WTC11 (cell line): ENCODE data around the gene KIAA0753. TPM values are rescaled to one million over a fixed set of nuclear protein-coding genes. Genes with fewer than 3 reads are reported as not detected.
A peak's percentile ranks its signal among the peaks of the same experiment; 100 is the strongest.

Source experiments
- ATAC-seq: fragments of 200-7000 bp; cut with Tn5 transposase; 2 replicates; pipeline ENCODE4 v1.10.0; 2021; ENCODE audit warnings: mild to moderate bottlenecking, moderate library complexity
- CTCF ChIA-PET: fragments of 300-600 bp; sonication (Branson Sonifier 250); formaldehyde crosslinking; loops from one replicate; lab custom pipeline; 2021; ENCODE audit warnings: antibody characterized with exemption; lab: Charles Lee
- POLR2A ChIA-PET: fragments of 350-600 bp; sonication (Branson Sonifier 250); formaldehyde crosslinking; loops from one replicate; lab custom pipeline; 2021; ENCODE audit warnings: antibody characterized with exemption; lab: Charles Lee
- DNase-seq: peaks from one replicate; pipeline ENCODE4 v3.0.0; 2021; ENCODE audit warnings: low spot score
- H3K27ac Mint-ChIP-seq: 2 replicates; pipeline ENCODE4 v1.8.0; 2021; ENCODE audit warnings: mixed read lengths
- H3K27me3 Mint-ChIP-seq: 2 replicates; pipeline ENCODE4 v1.8.0; 2021; ENCODE audit warnings: low read depth, mild to moderate bottlenecking, moderate library complexity, mixed read lengths
- H3K36me3 Mint-ChIP-seq: 2 replicates; pipeline ENCODE4 v1.8.0; 2021; ENCODE audit warnings: mixed read lengths
- H3K4me1 Mint-ChIP-seq: 2 replicates; pipeline ENCODE4 v1.8.0; 2022; ENCODE audit warnings: mixed read lengths
- H3K4me3 Mint-ChIP-seq: 2 replicates; pipeline ENCODE4 v1.8.0; 2021; ENCODE audit warnings: mild to moderate bottlenecking, moderate library complexity, mixed read lengths
- H3K9me3 Mint-ChIP-seq: 2 replicates; pipeline ENCODE4 v1.8.0; 2021; ENCODE audit warnings: mixed read lengths
- ATF1 ChIP-seq: sonication (generic); formaldehyde crosslinking; IDR thresholded peaks from 2 replicates; pipeline ENCODE4 v1.8.1; 2023; ENCODE audit warnings: mild to moderate bottlenecking, moderate library complexity, missing genetic modification reagents
- CBFB ChIP-seq: sonication (generic); formaldehyde crosslinking; IDR thresholded peaks from 2 replicates; pipeline ENCODE4 v1.8.1; 2022; ENCODE audit warnings: mild to moderate bottlenecking, low read depth, missing genetic modification reagents
- GRHL2 ChIP-seq: fragments of 250-450 bp; sonication (Bioruptor Pico); IDR thresholded peaks from 2 replicates; pipeline ENCODE4 v1.8.0; 2022; ENCODE audit warnings: mild to moderate bottlenecking, moderate library complexity; ENCODE audit not compliant: insufficient replicate concordance, severe bottlenecking
- JAZF1 ChIP-seq: fragments of 250-450 bp; sonication (Bioruptor Pico); IDR thresholded peaks from 2 replicates; pipeline ENCODE4 v1.9.0; 2021; ENCODE audit warnings: moderate library complexity, mild to moderate bottlenecking, inconsistent platforms
- MXD4 ChIP-seq: fragments of 250-450 bp; sonication (Bioruptor Pico); IDR thresholded peaks from 2 replicates; pipeline ENCODE4 v1.8.0; 2021; ENCODE audit warnings: mild to moderate bottlenecking, moderate library complexity, borderline replicate concordance
- NFATC4 ChIP-seq: fragments of 250-450 bp; sonication (Bioruptor Pico); IDR thresholded peaks from 2 replicates; pipeline ENCODE4 v1.9.0; 2021; ENCODE audit warnings: mild to moderate bottlenecking
- NFE2L1 ChIP-seq: sonication (generic); formaldehyde crosslinking; IDR thresholded peaks from 2 replicates; pipeline ENCODE4 v1.8.1; 2023; ENCODE audit warnings: missing genetic modification reagents
- RORB ChIP-seq: fragments of 250-450 bp; sonication (Bioruptor Pico); IDR thresholded peaks from 2 replicates; pipeline ENCODE4 v1.9.0; 2021; ENCODE audit warnings: mild to moderate bottlenecking
- SMAD3 ChIP-seq: sonication (generic); formaldehyde crosslinking; IDR thresholded peaks from 2 replicates; pipeline ENCODE4 v1.8.0; 2022; ENCODE audit warnings: missing genetic modification reagents, mild to moderate bottlenecking, borderline replicate concordance
- ZNF317 ChIP-seq: sonication (generic); formaldehyde crosslinking; IDR thresholded peaks from 2 replicates; pipeline ENCODE4 v1.8.1; 2023; ENCODE audit warnings: low read depth, mild to moderate bottlenecking, moderate library complexity, missing genetic modification reagents, borderline replicate concordance
- total RNA-seq: library from RNA; stranded (reverse); gene quantifications from 3 replicates; pipeline ENCODE4 v1.2.3, GENCODE V29; 2021
- TF ChIP-seq, protein P1 (sequence below): sonication (generic); formaldehyde crosslinking; IDR thresholded peaks from 2 replicates; pipeline ENCODE4 v1.8.0; 2023; ENCODE audit warnings: missing genetic modification reagents, mild to moderate bottlenecking, borderline replicate concordance
- TF ChIP-seq, protein P2 (sequence below): sonication (generic); formaldehyde crosslinking; IDR thresholded peaks from 2 replicates; pipeline ENCODE4 v1.8.1; 2023; ENCODE audit warnings: mild to moderate bottlenecking, missing genetic modification reagents, moderate library complexity
- TF ChIP-seq, protein P3 (sequence below): sonication (generic); formaldehyde crosslinking; IDR thresholded peaks from 2 replicates; pipeline ENCODE4 v1.8.1; 2022; ENCODE audit warnings: mild to moderate bottlenecking, moderate library complexity, missing genetic modification reagents
- TF ChIP-seq, protein P4 (sequence below): sonication (generic); formaldehyde crosslinking; IDR thresholded peaks from 2 replicates; pipeline ENCODE4 v1.8.1; 2023; ENCODE audit warnings: mild to moderate bottlenecking, missing genetic modification reagents
- TF ChIP-seq, protein P5 (sequence below): sonication (generic); formaldehyde crosslinking; IDR thresholded peaks from 2 replicates; pipeline ENCODE4 v1.8.1; 2023; ENCODE audit warnings: mild to moderate bottlenecking, moderate library complexity, missing genetic modification reagents
- TF ChIP-seq, protein P6 (sequence below): sonication (generic); formaldehyde crosslinking; conservative IDR thresholded peaks from 2 replicates; pipeline ENCODE4 v1.8.1; 2023; ENCODE audit warnings: mild to moderate bottlenecking, low read depth, missing genetic modification reagents, moderate library complexity
- TF ChIP-seq, protein P7 (sequence below): sonication (generic); formaldehyde crosslinking; IDR thresholded peaks from 2 replicates; pipeline ENCODE4 v1.8.0; 2023; ENCODE audit warnings: mild to moderate bottlenecking, missing genetic modification reagents

The KIAA0753 gene
- total RNA-seq, 1 experiment from 2014 or later, result 22.8 TPM

DNA sequence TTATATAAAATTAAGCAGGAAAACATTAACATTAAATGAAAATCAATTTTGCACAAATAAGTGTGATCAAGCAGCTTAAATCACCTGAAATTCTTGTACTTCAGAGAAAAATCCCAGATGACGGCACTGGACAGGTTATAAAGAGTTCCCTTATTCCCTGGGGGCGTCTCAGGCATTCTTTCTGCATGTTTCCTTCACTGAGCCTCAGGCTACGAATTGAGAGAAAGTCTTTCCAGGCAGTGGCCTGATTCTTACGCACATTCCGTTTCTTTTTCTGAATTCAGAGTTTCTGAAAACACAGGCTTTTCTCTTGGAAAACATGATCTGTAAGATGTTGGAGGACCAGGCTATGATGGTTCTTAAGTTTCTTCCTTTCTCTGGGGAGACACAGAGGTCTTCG is 62.0 kb downstream of the KIAA0753 start:
- ATAC-seq, result no peak
- no peak for DNase-seq
- Mint-ChIP-seq H3K27me3 (no peaks in the 10 kb centered on the region), H3K4me1 (peaks cover 27% of the 10 kb centered on the region), H3K27ac (peak overlapping the region; percentile 64; the same call in 1 of the 2 replicates), H3K36me3 (peaks cover 33% of the 10 kb centered on the region), H3K9me3 (peaks cover 18% of the 10 kb centered on the region), H3K4me3 (no peak overlapping the region)
- ChIA-PET CTCF (interaction anchor here (0.5 to 1.7 kb wide), 2 partner anchors 12 to 106 kb away, joined by 3 to 6 read pairs; no protein-coding TSS in a partner anchor), POLR2A (no interaction called here)
- TF ChIP-seq, protein P1, sequence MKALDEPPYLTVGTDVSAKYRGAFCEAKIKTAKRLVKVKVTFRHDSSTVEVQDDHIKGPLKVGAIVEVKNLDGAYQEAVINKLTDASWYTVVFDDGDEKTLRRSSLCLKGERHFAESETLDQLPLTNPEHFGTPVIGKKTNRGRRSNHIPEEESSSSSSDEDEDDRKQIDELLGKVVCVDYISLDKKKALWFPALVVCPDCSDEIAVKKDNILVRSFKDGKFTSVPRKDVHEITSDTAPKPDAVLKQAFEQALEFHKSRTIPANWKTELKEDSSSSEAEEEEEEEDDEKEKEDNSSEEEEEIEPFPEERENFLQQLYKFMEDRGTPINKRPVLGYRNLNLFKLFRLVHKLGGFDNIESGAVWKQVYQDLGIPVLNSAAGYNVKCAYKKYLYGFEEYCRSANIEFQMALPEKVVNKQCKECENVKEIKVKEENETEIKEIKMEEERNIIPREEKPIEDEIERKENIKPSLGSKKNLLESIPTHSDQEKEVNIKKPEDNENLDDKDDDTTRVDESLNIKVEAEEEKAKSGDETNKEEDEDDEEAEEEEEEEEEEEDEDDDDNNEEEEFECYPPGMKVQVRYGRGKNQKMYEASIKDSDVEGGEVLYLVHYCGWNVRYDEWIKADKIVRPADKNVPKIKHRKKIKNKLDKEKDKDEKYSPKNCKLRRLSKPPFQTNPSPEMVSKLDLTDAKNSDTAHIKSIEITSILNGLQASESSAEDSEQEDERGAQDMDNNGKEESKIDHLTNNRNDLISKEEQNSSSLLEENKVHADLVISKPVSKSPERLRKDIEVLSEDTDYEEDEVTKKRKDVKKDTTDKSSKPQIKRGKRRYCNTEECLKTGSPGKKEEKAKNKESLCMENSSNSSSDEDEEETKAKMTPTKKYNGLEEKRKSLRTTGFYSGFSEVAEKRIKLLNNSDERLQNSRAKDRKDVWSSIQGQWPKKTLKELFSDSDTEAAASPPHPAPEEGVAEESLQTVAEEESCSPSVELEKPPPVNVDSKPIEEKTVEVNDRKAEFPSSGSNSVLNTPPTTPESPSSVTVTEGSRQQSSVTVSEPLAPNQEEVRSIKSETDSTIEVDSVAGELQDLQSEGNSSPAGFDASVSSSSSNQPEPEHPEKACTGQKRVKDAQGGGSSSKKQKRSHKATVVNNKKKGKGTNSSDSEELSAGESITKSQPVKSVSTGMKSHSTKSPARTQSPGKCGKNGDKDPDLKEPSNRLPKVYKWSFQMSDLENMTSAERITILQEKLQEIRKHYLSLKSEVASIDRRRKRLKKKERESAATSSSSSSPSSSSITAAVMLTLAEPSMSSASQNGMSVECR (CRISPR knock-in tag), result no peak
- TF ChIP-seq MXD4 (CRISPR knock-in tag), result no peak
- TF ChIP-seq GRHL2 (CRISPR knock-in tag), result no peak
- TF ChIP-seq CBFB (CRISPR knock-in tag), result no peak
- no peak for TF ChIP-seq ZNF317 (CRISPR knock-in tag)
- TF ChIP-seq NFATC4 (CRISPR knock-in tag), result no peak
- TF ChIP-seq, protein P2, sequence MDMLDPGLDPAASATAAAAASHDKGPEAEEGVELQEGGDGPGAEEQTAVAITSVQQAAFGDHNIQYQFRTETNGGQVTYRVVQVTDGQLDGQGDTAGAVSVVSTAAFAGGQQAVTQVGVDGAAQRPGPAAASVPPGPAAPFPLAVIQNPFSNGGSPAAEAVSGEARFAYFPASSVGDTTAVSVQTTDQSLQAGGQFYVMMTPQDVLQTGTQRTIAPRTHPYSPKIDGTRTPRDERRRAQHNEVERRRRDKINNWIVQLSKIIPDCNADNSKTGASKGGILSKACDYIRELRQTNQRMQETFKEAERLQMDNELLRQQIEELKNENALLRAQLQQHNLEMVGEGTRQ (CRISPR knock-in tag), result no peak
- no peak for TF ChIP-seq JAZF1
- TF ChIP-seq, protein P3, sequence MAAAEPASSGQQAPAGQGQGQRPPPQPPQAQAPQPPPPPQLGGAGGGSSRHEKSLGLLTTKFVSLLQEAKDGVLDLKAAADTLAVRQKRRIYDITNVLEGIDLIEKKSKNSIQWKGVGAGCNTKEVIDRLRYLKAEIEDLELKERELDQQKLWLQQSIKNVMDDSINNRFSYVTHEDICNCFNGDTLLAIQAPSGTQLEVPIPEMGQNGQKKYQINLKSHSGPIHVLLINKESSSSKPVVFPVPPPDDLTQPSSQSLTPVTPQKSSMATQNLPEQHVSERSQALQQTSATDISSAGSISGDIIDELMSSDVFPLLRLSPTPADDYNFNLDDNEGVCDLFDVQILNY (CRISPR knock-in tag), result no peak
- TF ChIP-seq, protein P4, sequence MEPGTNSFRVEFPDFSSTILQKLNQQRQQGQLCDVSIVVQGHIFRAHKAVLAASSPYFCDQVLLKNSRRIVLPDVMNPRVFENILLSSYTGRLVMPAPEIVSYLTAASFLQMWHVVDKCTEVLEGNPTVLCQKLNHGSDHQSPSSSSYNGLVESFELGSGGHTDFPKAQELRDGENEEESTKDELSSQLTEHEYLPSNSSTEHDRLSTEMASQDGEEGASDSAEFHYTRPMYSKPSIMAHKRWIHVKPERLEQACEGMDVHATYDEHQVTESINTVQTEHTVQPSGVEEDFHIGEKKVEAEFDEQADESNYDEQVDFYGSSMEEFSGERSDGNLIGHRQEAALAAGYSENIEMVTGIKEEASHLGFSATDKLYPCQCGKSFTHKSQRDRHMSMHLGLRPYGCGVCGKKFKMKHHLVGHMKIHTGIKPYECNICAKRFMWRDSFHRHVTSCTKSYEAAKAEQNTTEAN, result no peak
- no peak for TF ChIP-seq ATF1
- TF ChIP-seq, protein P5, sequence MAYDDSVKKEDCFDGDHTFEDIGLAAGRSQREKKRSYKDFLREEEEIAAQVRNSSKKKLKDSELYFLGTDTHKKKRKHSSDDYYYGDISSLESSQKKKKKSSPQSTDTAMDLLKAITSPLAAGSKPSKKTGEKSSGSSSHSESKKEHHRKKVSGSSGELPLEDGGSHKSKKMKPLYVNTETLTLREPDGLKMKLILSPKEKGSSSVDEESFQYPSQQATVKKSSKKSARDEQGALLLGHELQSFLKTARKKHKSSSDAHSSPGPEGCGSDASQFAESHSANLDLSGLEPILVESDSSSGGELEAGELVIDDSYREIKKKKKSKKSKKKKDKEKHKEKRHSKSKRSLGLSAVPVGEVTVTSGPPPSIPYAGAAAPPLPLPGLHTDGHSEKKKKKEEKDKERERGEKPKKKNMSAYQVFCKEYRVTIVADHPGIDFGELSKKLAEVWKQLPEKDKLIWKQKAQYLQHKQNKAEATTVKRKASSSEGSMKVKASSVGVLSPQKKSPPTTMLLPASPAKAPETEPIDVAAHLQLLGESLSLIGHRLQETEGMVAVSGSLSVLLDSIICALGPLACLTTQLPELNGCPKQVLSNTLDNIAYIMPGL (CRISPR knock-in tag), result no peak
- no peak for TF ChIP-seq RORB (CRISPR knock-in tag)
- no peak for TF ChIP-seq NFE2L1 (CRISPR knock-in tag)
- TF ChIP-seq SMAD3 (CRISPR knock-in tag), result no peak
- TF ChIP-seq, protein P6, sequence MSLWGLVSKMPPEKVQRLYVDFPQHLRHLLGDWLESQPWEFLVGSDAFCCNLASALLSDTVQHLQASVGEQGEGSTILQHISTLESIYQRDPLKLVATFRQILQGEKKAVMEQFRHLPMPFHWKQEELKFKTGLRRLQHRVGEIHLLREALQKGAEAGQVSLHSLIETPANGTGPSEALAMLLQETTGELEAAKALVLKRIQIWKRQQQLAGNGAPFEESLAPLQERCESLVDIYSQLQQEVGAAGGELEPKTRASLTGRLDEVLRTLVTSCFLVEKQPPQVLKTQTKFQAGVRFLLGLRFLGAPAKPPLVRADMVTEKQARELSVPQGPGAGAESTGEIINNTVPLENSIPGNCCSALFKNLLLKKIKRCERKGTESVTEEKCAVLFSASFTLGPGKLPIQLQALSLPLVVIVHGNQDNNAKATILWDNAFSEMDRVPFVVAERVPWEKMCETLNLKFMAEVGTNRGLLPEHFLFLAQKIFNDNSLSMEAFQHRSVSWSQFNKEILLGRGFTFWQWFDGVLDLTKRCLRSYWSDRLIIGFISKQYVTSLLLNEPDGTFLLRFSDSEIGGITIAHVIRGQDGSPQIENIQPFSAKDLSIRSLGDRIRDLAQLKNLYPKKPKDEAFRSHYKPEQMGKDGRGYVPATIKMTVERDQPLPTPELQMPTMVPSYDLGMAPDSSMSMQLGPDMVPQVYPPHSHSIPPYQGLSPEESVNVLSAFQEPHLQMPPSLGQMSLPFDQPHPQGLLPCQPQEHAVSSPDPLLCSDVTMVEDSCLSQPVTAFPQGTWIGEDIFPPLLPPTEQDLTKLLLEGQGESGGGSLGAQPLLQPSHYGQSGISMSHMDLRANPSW (CRISPR knock-in tag), result no peak
- TF ChIP-seq, protein P7, sequence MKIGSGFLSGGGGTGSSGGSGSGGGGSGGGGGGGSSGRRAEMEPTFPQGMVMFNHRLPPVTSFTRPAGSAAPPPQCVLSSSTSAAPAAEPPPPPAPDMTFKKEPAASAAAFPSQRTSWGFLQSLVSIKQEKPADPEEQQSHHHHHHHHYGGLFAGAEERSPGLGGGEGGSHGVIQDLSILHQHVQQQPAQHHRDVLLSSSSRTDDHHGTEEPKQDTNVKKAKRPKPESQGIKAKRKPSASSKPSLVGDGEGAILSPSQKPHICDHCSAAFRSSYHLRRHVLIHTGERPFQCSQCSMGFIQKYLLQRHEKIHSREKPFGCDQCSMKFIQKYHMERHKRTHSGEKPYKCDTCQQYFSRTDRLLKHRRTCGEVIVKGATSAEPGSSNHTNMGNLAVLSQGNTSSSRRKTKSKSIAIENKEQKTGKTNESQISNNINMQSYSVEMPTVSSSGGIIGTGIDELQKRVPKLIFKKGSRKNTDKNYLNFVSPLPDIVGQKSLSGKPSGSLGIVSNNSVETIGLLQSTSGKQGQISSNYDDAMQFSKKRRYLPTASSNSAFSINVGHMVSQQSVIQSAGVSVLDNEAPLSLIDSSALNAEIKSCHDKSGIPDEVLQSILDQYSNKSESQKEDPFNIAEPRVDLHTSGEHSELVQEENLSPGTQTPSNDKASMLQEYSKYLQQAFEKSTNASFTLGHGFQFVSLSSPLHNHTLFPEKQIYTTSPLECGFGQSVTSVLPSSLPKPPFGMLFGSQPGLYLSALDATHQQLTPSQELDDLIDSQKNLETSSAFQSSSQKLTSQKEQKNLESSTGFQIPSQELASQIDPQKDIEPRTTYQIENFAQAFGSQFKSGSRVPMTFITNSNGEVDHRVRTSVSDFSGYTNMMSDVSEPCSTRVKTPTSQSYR (CRISPR knock-in tag), result no peak
